H1 (cell line): Measurements from ENCODE around the gene CALML4. TPM values are rescaled to one million over a fixed set of nuclear protein-coding genes. Genes with fewer than 3 reads are reported as not detected.

Experiments
- CTCF ChIA-PET: fragments of 300-600 bp; sonication (Branson Sonifier 250); formaldehyde crosslinking; loops from one replicate; lab custom pipeline; 2021; ENCODE audit not compliant: partially characterized antibody; lab: Charles Lee
- POLR2A ChIA-PET: fragments of 300-600 bp; sonication (Branson Sonifier 250); formaldehyde crosslinking; loops from one replicate; lab custom pipeline; 2021; ENCODE audit warnings: inconsistent platforms; ENCODE audit not compliant: partially characterized antibody; lab: Charles Lee
- DNase-seq, 2 experiments: peaks; one replicate each; pipeline versions ENCODE4 v3.0.0 to v3.0.0-alpha.2; 2010 to 2022; ENCODE audit warnings: low spot score in 2 of 2, low read depth in 1 of 2, mixed read lengths in 1 of 2
- FAIRE-seq: peaks from 2 replicates; lab custom pipeline; 2011; peaks lifted over from hg19 to GRCh38; lab: Jason Lieb, UNC
- H2AFZ ChIP-seq: 2 replicates; pipeline ENCODE4 v1.8.1; 2012; ENCODE audit warnings: low read length, inconsistent platforms
- H2AK5ac ChIP-seq: 2 replicates; pipeline ENCODE4 v1.6.1; 2013; ENCODE audit warnings: low read depth, low read length
- H2BK120ac ChIP-seq: replicated peaks from 2 replicates; pipeline ENCODE3; 2013; ENCODE audit warnings: low read depth, low read length, inconsistent platforms
- H2BK12ac ChIP-seq: 2 replicates; pipeline ENCODE4 v1.6.1; 2013; ENCODE audit warnings: low read depth, low read length
- H2BK15ac ChIP-seq: 2 replicates; pipeline ENCODE4 v1.6.1; 2013; ENCODE audit warnings: low read length
- H2BK20ac ChIP-seq: 2 replicates; pipeline ENCODE4 v1.6.1; 2013; ENCODE audit warnings: low read length
- H2BK5ac ChIP-seq: 2 replicates; pipeline ENCODE4 v1.6.1; 2013; ENCODE audit warnings: low read depth, low read length
- H3K14ac ChIP-seq: 2 replicates; pipeline ENCODE4 v1.6.1; 2013; ENCODE audit warnings: inconsistent platforms; ENCODE audit not compliant: insufficient read length
- H3K18ac ChIP-seq: 2 replicates; pipeline ENCODE4 v1.6.1; 2013; ENCODE audit warnings: low read length; ENCODE audit errors: extremely low read depth
- H3K23ac ChIP-seq: 2 replicates; pipeline ENCODE4 v1.6.1; 2013; ENCODE audit warnings: inconsistent platforms; ENCODE audit not compliant: insufficient read length
- H3K23me2 ChIP-seq: 2 replicates; pipeline ENCODE4 v1.6.1; 2013; ENCODE audit warnings: low read depth, low read length
- H3K27ac ChIP-seq: 2 replicates; pipeline ENCODE4 v1.6.1; 2011; ENCODE audit warnings: low read depth, low read length, inconsistent platforms
- H3K27me3 ChIP-seq, 4 experiments: replicated peaks in 1 of 4; 1 replicate in 1 of 4; 2 replicates in 3 of 4; pipeline versions ENCODE4 v1.6.1 to v1.8.1; 2011 to 2013; ENCODE audit warnings: low read length in 3 of 4, mild to moderate bottlenecking in 3 of 4, inconsistent platforms in 2 of 4, mixed read lengths in 2 of 4, moderate library complexity in 1 of 4; ENCODE audit not compliant: control insufficient read depth in 3 of 4, insufficient read depth in 3 of 4; ENCODE audit errors: extremely low read depth in 1 of 4
- H3K36me3 ChIP-seq, 4 experiments: 2 replicates each; pipeline versions ENCODE4 v1.6.1 to v1.8.1; 2011 to 2013; ENCODE audit warnings: mild to moderate bottlenecking in 4 of 4, low read length in 3 of 4, moderate library complexity in 2 of 4, control low read depth in 1 of 4, inconsistent platforms in 1 of 4; ENCODE audit not compliant: insufficient read depth in 4 of 4, control insufficient read depth in 2 of 4
- H3K4ac ChIP-seq: replicated peaks from 2 replicates; pipeline ENCODE3; 2013; ENCODE audit warnings: low read length, low read depth, mixed read lengths, inconsistent platforms; ENCODE audit not compliant: insufficient read length
- H3K4me1 ChIP-seq, 4 experiments: replicated peaks in 1 of 4; 1 replicate in 1 of 4; 2 replicates in 3 of 4; pipeline versions ENCODE4 v1.6.1 to v1.8.1; 2011 to 2013; ENCODE audit warnings: low read length in 3 of 4, inconsistent platforms in 2 of 4, mixed read lengths in 1 of 4; ENCODE audit not compliant: insufficient read depth in 4 of 4, control insufficient read depth in 3 of 4
- H3K4me2 ChIP-seq, 2 experiments: 2 replicates each; pipeline versions ENCODE4 v1.6.1 to v1.8.1; 2011 to 2013; ENCODE audit warnings: low read depth in 2 of 2, low read length in 2 of 2, control low read depth in 1 of 2, inconsistent platforms in 1 of 2, mild to moderate bottlenecking in 1 of 2; ENCODE audit not compliant: insufficient read depth in 1 of 2
- H3K4me3 ChIP-seq, 4 experiments: fragments of 200-600, 300-600 bp in 1 of 4; sonication (generic), shearing (Covaris generic), sonication (Bioruptor Twin) in 1 of 4; 2 replicates each; pipeline versions ENCODE4 v1.5.1 to v1.8.1; 2011 to 2016; ENCODE audit warnings: low read length in 4 of 4, low read depth in 3 of 4, control low read depth in 2 of 4, inconsistent platforms in 2 of 4, mild to moderate bottlenecking in 2 of 4, mixed read lengths in 1 of 4, moderate library complexity in 1 of 4; ENCODE audit not compliant: insufficient read depth in 2 of 4; ENCODE audit errors: extremely low read depth in 1 of 4
- H3K56ac ChIP-seq: replicated peaks from 2 replicates; pipeline ENCODE3; 2013; ENCODE audit warnings: low read depth, mild to moderate bottlenecking, mixed read lengths, low read length, inconsistent platforms; ENCODE audit not compliant: insufficient read length
- H3K79me1 ChIP-seq: 2 replicates; pipeline ENCODE4 v1.6.1; 2013; ENCODE audit warnings: low read depth, low read length, control low read depth
- H3K79me2 ChIP-seq, 2 experiments: 2 replicates each; pipeline versions ENCODE4 v1.6.1 to v1.8.1; 2012 to 2013; ENCODE audit warnings: low read length in 2 of 2, mild to moderate bottlenecking in 2 of 2, inconsistent platforms in 1 of 2; ENCODE audit not compliant: insufficient read depth in 2 of 2, control insufficient read depth in 1 of 2
- H3K9ac ChIP-seq, 4 experiments: replicated peaks in 1 of 4; 1 replicate in 1 of 4; 2 replicates in 3 of 4; pipeline versions ENCODE4 v1.6.1 to v1.8.1; 2011 to 2013; ENCODE audit warnings: low read depth in 3 of 4, low read length in 3 of 4, control low read depth in 2 of 4, mild to moderate bottlenecking in 2 of 4, moderate library complexity in 2 of 4, inconsistent platforms in 1 of 4; ENCODE audit errors: extremely low read depth in 1 of 4
- H3K9me3 ChIP-seq, 2 experiments: 2 replicates each; pipeline versions ENCODE4 v1.6.1 to v1.8.1; 2012 to 2013; ENCODE audit warnings: mild to moderate bottlenecking in 2 of 2, moderate library complexity in 2 of 2, control low read depth in 1 of 2, inconsistent platforms in 1 of 2, low read depth in 1 of 2, low read length in 1 of 2, mixed read lengths in 1 of 2; ENCODE audit not compliant: insufficient read depth in 2 of 2
- H4K20me1 ChIP-seq, 2 experiments: replicated peaks in 1 of 2; 2 replicates each; pipeline versions ENCODE3 to v1.8.1; 2011 to 2013; ENCODE audit warnings: inconsistent platforms in 2 of 2, low read length in 2 of 2, mild to moderate bottlenecking in 1 of 2; ENCODE audit not compliant: insufficient read depth in 2 of 2, control insufficient read depth in 1 of 2
- H4K5ac ChIP-seq: 2 replicates; pipeline ENCODE4 v1.6.1; 2013; ENCODE audit warnings: low read length, low read depth, mixed read lengths, inconsistent platforms; ENCODE audit not compliant: insufficient read length
- H4K8ac ChIP-seq: 2 replicates; pipeline ENCODE4 v1.8.0; 2013; ENCODE audit warnings: mild to moderate bottlenecking, moderate library complexity, low read length, inconsistent platforms; ENCODE audit not compliant: insufficient read depth; ENCODE audit errors: extremely low read depth
- H4K91ac ChIP-seq: replicated peaks from 2 replicates; pipeline ENCODE3; 2013; ENCODE audit warnings: low read length, mixed read lengths, inconsistent platforms; ENCODE audit not compliant: insufficient read length
- FOSL1 ChIP-seq: IDR thresholded peaks from 2 replicates; pipeline ENCODE4 v1.6.1; 2011; ENCODE audit warnings: mild to moderate bottlenecking, low read depth, low read length, moderate library complexity; ENCODE audit not compliant: insufficient read depth
- GABPA ChIP-seq: IDR thresholded peaks from 2 replicates; pipeline ENCODE4 v1.6.1; 2011; ENCODE audit warnings: mild to moderate bottlenecking, low read length, moderate library complexity, borderline replicate concordance; ENCODE audit not compliant: insufficient read depth
- KDM1A ChIP-seq: fragments of 200-600, 300-600 bp; sonication (generic); IDR thresholded peaks from 2 replicates; pipeline ENCODE4 v1.7.1; 2016; ENCODE audit warnings: mild to moderate bottlenecking, low read length, borderline replicate concordance
- KDM5A ChIP-seq: fragments of 200-600 bp; IDR thresholded peaks from 2 replicates; pipeline ENCODE4 v1.7.1; 2012; ENCODE audit warnings: mild to moderate bottlenecking, low read length, inconsistent platforms, mixed read lengths
- WGBS, 2 experiments: shearing (Covaris generic) in 1 of 2; methylation state at CpG; one replicate each; pipeline versions ENCODE4 v1.1.6 to v1.1.7; 2013 to 2015; ENCODE audit warnings: low lambda C conversion rate in 2 of 2, mixed read lengths in 2 of 2, inconsistent platforms in 1 of 2, low coverage in 1 of 2, missing lambda C conversion rate in 1 of 2; ENCODE audit not compliant: insufficient replicate concordance in 2 of 2, insufficient coverage in 1 of 2, insufficient read length in 1 of 2; ENCODE audit errors: extremely low coverage in 1 of 2, missing lambda C conversion rate in 1 of 2; 5-methylcytosine and 5-hydroxymethylcytosine counted together
- polyA plus RNA-seq, 7 experiments: library from polyadenylated mRNA; depleted of rRNA in 3 of 7; stranded (reverse) in 5 of 7; unstranded in 2 of 7; fragments of >200 nt in 5 of 7; fragments of 200-250 nt in 2 of 7; gene quantifications; 1 replicate in 5 of 7; 2 replicates in 1 of 7; 4 replicates in 1 of 7; pipeline versions ENCODE4 v1.2.1 to v1.2.3, GENCODE V29; 2011 to 2013; ENCODE audit warnings: missing spikeins in 2 of 7, mixed read lengths in 2 of 7
- total RNA-seq: library from RNA; stranded (reverse); fragmentation: NEBNext Ultra II Directional; extraction: Animal tissue kit (Norgen Biotek cat#: 25700); gene quantifications from 2 replicates; pipeline ENCODE4 v1.2.1, GENCODE V29; 2021
- TF ChIP-seq, protein P1 (sequence below): IDR thresholded peaks from 2 replicates; pipeline ENCODE4 v1.6.1; 2012; ENCODE audit warnings: inconsistent platforms

The CALML4 gene
- total and polyA plus RNA-seq, 2 of the 8 experiments (the other 6 are each of a cell fraction or from before 2014, with no cell fraction given): 3.8 to 12.5 TPM

DNA sequence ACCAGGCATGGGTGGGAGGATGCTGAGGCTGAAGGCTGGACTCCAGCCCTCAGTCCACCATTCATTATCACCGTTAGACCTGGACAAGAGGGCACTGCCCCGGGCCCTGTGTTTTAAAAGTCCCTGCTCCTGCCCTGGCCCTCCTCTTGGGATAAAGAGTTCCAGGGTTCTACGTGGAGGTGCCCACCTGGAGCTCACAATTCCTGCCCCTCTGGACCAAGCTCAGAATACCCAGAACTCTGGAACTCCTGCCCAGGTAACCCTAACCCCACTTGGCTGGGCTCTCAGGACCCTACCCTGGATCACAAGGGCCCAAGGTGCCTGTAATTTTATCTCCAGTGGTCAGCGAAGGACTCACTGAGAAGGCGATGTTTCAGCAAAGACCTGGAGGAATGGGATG is 1.2 kb downstream of the CALML4 start:
- H2BK12ac ChIP-seq: no peak overlapping the region
- H4K20me1 ChIP-seq: peaks cover 10 to 30% of the 10 kb centered on the region in 2 experiments
- WGBS, 2 experiments: 85% methylated on average over 5 of the region's 5 CpGs; no CpG with 5 or more reads in 1 of the 2 experiments
- CTCF ChIA-PET: interaction anchor here (0.6 to 4.3 kb wide), 2 partner anchors 8 to 119 kb away, joined by 3 to 36 read pairs; no protein-coding TSS in a partner anchor
- no peak overlapping the region for H3K4me3 ChIP-seq
- 0 out of 4 replicates have a peak, but pooled peaks cover 0 to 3% of the 10 kb centered on the region in 2 experiments for H3K79me2 ChIP-seq
- H2BK5ac ChIP-seq: no peak overlapping the region
- no peak overlapping the region for H2BK20ac ChIP-seq
- no peak overlapping the region for H3K9ac ChIP-seq
- POLR2A ChIA-PET: interaction anchor here (1.0 to 1.3 kb wide), 2 partner anchors 10 to 12 kb away, joined by 3 read pairs; no protein-coding TSS in a partner anchor
- no peak overlapping the region for H2AFZ ChIP-seq
- H2AK5ac ChIP-seq: no peak overlapping the region
- H2BK15ac ChIP-seq: no peak overlapping the region
- H2BK120ac ChIP-seq: no peak overlapping the region
- no peak overlapping the region for H4K8ac ChIP-seq
- H3K36me3 ChIP-seq: no peaks in the 10 kb centered on the region; a peak in 1 of 8 replicates
- no peaks in the 10 kb centered on the region for H3K23me2 ChIP-seq
- H3K4me1 ChIP-seq: peaks cover 2 to 41% (median 30%) of the 10 kb centered on the region in 4 experiments
- H3K27me3 ChIP-seq: no peaks in the 10 kb centered on the region
- no peak for DNase-seq
- no peak overlapping the region for H3K23ac ChIP-seq
- no peak overlapping the region for H3K18ac ChIP-seq
- no peak overlapping the region for H4K91ac ChIP-seq
- no peak overlapping the region for H3K14ac ChIP-seq
- peaks cover 2% of the 10 kb centered on the region; the same call in 1 of the 2 replicates for H3K79me1 ChIP-seq
- no peak overlapping the region for H3K56ac ChIP-seq
- no peak overlapping the region for H3K27ac ChIP-seq
- no peak overlapping the region for H3K4ac ChIP-seq
- H4K5ac ChIP-seq: no peak overlapping the region
- no peaks in the 10 kb centered on the region for H3K9me3 ChIP-seq
- H3K4me2 ChIP-seq: no peak overlapping the region
- no peak for FAIRE-seq
- TF ChIP-seq KDM1A (no peak), KDM5A (no peak), FOSL1 (no peak), GABPA (no peak)
- TF ChIP-seq, protein P1, sequence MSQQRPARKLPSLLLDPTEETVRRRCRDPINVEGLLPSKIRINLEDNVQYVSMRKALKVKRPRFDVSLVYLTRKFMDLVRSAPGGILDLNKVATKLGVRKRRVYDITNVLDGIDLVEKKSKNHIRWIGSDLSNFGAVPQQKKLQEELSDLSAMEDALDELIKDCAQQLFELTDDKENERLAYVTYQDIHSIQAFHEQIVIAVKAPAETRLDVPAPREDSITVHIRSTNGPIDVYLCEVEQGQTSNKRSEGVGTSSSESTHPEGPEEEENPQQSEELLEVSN: no peak
